Midbrain (tissue), 1 donor: ENCODE measurements around the gene GTF2A2.
"Not testable (repeated sequence)": the region's sequence is repeated elsewhere in the genome, so short reads cannot be mapped to it uniquely, and the experiment has no call there.

ENCODE experiments used
- DNase-seq: peaks from one replicate; lab custom pipeline; 2025; lab: John Stamatoyannopoulos, UW

Gene GTF2A2

GRCh38 chr15:59656897-59657634 is at the start of gene GTF2A2:
TSS of gene GTF2A2 (minus strand) at chr15:59657515. CDS start at chr15:59652277, 5,238 bp downstream.
- peak; percentile 94 for DNase-seq

- DNase-seq: no peak
These were observed 46.9 kb upstream of the GTF2A2 start for GRCh38 chr15:59703979-59704796.

- DNase-seq: no peak
These were observed 45.0 kb upstream of the GTF2A2 start for GRCh38 chr15:59702351-59702750.

GRCh38 chr15:59701880-59702279 is 44.6 kb upstream of the GTF2A2 start:
- DNase-seq: no peak

- no peak for DNase-seq
These were observed 42.6 kb upstream of the GTF2A2 start for GRCh38 chr15:59699810-59700431.

- DNase-seq: not testable (repeated sequence)
These were observed 40.8 kb upstream of the GTF2A2 start for GRCh38 chr15:59698065-59698464.

GRCh38 chr15:59696332-59696731 is 39.0 kb upstream of the GTF2A2 start:
- no peak for DNase-seq

GRCh38 chr15:59694779-59695178 is 37.5 kb upstream of the GTF2A2 start:
- DNase-seq: no peak

GRCh38 chr15:59691194-59691805 is 34.0 kb upstream of the GTF2A2 start:
- DNase-seq: peak; percentile 51

- DNase-seq: peak; percentile 40
These were observed 32.4 kb upstream of the GTF2A2 start for GRCh38 chr15:59689626-59690236.

GRCh38 chr15:59688782-59689625 is 31.7 kb upstream of the GTF2A2 start, which contains the start of gene BNIP2:
TSS of gene BNIP2 (minus strand) at chr15:59689320. CDS start at chr15:59682457, 6,863 bp downstream.
- DNase-seq: peak; percentile 91

- no peak for DNase-seq
These were observed 31.1 kb upstream of the GTF2A2 start for GRCh38 chr15:59688423-59688781.

GRCh38 chr15:59687836-59688235 is 30.5 kb upstream of the GTF2A2 start:
- DNase-seq: no peak

GRCh38 chr15:59686389-59686788 is 29.1 kb upstream of the GTF2A2 start:
- no peak for DNase-seq

GRCh38 chr15:59685737-59686297 is 28.5 kb upstream of the GTF2A2 start:
- DNase-seq: no peak

GRCh38 chr15:59680870-59681269 is 23.6 kb upstream of the GTF2A2 start:
- no peak for DNase-seq

GRCh38 chr15:59680346-59680745 is 23.0 kb upstream of the GTF2A2 start:
- DNase-seq: no peak

GRCh38 chr15:59678620-59679019 is 21.3 kb upstream of the GTF2A2 start:
- DNase-seq: no peak

- no peak for DNase-seq
These were observed 20.9 kb upstream of the GTF2A2 start for GRCh38 chr15:59678172-59678571.

GRCh38 chr15:59676565-59676964 is 19.2 kb upstream of the GTF2A2 start:
- DNase-seq: no peak
